ENCODE data around the gene FAM20C.
"Not testable (repeated sequence)": the region's sequence is repeated elsewhere in the genome, so short reads cannot be mapped to it uniquely, and the experiment has no call there.

FAM20C gene

GRCh38 chr7:230274-230673 lies 37.9 kb downstream of the FAM20C start:
- no peak for DNase-seq

- DNase-seq: no peak
Observed at GRCh38 chr7:231030-231857, 38.9 kb downstream of the FAM20C start.

- no peak for DNase-seq
Observed at GRCh38 chr7:231858-232246, 39.5 kb downstream of the FAM20C start.

- DNase-seq: no peak
Observed at GRCh38 chr7:232410-233248, 40.3 kb downstream of the FAM20C start.

GRCh38 chr7:233249-234035 lies 41.1 kb downstream of the FAM20C start:
- no peak for DNase-seq

GRCh38 chr7:234051-234707 lies 41.8 kb downstream of the FAM20C start:
- no peak for DNase-seq

GRCh38 chr7:234708-235553 lies 42.6 kb downstream of the FAM20C start:
- DNase-seq: no peak

GRCh38 chr7:235576-236395 lies 43.4 kb downstream of the FAM20C start:
- no peak for DNase-seq

- DNase-seq: no peak
Observed at GRCh38 chr7:236967-237366, 44.6 kb downstream of the FAM20C start.

GRCh38 chr7:237385-237784 lies 45.0 kb downstream of the FAM20C start:
- DNase-seq: no peak

- no peak for DNase-seq
Observed at GRCh38 chr7:240146-240676, 47.8 kb downstream of the FAM20C start.

GRCh38 chr7:240887-241421 lies 48.6 kb downstream of the FAM20C start:
- no peak for DNase-seq

GRCh38 chr7:241513-241912 lies 49.1 kb downstream of the FAM20C start:
- DNase-seq: no peak

- DNase-seq: not testable (repeated sequence)
Observed at GRCh38 chr7:242826-243579, 50.6 kb downstream of the FAM20C start.

- not testable (repeated sequence) for DNase-seq
Observed at GRCh38 chr7:243580-243978, 51.2 kb downstream of the FAM20C start.

- no peak for DNase-seq
Observed at GRCh38 chr7:244974-245373, 52.6 kb downstream of the FAM20C start.

GRCh38 chr7:245574-246295 lies 53.4 kb downstream of the FAM20C start:
- no peak for DNase-seq

- DNase-seq: no peak
Observed at GRCh38 chr7:246451-246850, 54.1 kb downstream of the FAM20C start.

- no peak for DNase-seq
Observed at GRCh38 chr7:247181-247580, 54.8 kb downstream of the FAM20C start.

Measured in central memory CD4-positive, alpha-beta T cell (primary cell).